ENCODE results near the gene VPS8.
"Not testable (repeated sequence)": the region's sequence is repeated elsewhere in the genome, so short reads cannot be mapped to it uniquely, and the experiment has no call there.

- not testable (repeated sequence) for TF ChIP-seq CTCF, POLR2A (IDR thresholded peaks at IDR 0.05)
Observed at GRCh38 chr3:184954851-184955250, 142.9 kb downstream of the VPS8 start.

All from esophagus squamous epithelium (tissue), 4 donors.